ENCODE results near the gene NUP88.

DNA sequence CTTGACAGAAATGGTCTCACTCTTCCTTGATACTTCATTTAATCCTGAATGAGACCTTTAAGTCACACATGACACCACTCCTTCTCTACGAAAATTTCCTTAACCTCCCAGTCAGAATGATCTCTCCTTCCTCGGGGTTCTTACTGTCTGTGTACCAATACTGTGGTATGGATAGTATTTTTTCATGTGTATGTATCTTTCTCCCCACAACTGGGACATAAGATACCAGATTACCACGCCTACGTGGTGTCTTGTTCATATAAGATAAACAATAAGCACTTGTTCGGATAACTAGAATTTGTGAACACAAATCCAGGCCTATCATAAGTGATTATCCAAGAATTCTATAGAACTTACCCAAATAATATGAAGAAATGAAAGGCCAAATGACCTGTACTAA lies 11.3 kb downstream of the NUP88 start:
- TF ChIP-seq, protein P1, sequence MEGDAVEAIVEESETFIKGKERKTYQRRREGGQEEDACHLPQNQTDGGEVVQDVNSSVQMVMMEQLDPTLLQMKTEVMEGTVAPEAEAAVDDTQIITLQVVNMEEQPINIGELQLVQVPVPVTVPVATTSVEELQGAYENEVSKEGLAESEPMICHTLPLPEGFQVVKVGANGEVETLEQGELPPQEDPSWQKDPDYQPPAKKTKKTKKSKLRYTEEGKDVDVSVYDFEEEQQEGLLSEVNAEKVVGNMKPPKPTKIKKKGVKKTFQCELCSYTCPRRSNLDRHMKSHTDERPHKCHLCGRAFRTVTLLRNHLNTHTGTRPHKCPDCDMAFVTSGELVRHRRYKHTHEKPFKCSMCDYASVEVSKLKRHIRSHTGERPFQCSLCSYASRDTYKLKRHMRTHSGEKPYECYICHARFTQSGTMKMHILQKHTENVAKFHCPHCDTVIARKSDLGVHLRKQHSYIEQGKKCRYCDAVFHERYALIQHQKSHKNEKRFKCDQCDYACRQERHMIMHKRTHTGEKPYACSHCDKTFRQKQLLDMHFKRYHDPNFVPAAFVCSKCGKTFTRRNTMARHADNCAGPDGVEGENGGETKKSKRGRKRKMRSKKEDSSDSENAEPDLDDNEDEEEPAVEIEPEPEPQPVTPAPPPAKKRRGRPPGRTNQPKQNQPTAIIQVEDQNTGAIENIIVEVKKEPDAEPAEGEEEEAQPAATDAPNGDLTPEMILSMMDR (IDR thresholded peaks at IDR 0.05 in 2 of 3, conservative IDR thresholded peaks at IDR 0.05 in 1 of 3; ENCODE audit: borderline replicate concordance in 1 of 3, insufficient read depth in 1 of 3, low read depth in 2 of 3, low read length in 2 of 3), result no peak
- TF ChIP-seq ZNF274 (IDR thresholded peaks at IDR 0.05; ENCODE audit: low read depth, low read length), result no peak
- TF ChIP-seq YY1 (IDR thresholded peaks at IDR 0.05; ENCODE audit: extremely low read depth, insufficient replicate concordance, low read depth, low read length), result no peak
- no peak for TF ChIP-seq POLR2AphosphoS5 (IDR thresholded peaks at IDR 0.05; ENCODE audit: low read depth, low read length)
- TF ChIP-seq SIN3A (IDR thresholded peaks at IDR 0.05; ENCODE audit: low read depth), result no peak
- TF ChIP-seq EZH2 (IDR thresholded peaks at IDR 0.05), result no peak
- no peak for TF ChIP-seq POLR2A (IDR thresholded peaks at IDR 0.05; ENCODE audit: borderline replicate concordance, extremely low read depth, insufficient read depth, insufficient read length)
- TF ChIP-seq, protein P2, sequence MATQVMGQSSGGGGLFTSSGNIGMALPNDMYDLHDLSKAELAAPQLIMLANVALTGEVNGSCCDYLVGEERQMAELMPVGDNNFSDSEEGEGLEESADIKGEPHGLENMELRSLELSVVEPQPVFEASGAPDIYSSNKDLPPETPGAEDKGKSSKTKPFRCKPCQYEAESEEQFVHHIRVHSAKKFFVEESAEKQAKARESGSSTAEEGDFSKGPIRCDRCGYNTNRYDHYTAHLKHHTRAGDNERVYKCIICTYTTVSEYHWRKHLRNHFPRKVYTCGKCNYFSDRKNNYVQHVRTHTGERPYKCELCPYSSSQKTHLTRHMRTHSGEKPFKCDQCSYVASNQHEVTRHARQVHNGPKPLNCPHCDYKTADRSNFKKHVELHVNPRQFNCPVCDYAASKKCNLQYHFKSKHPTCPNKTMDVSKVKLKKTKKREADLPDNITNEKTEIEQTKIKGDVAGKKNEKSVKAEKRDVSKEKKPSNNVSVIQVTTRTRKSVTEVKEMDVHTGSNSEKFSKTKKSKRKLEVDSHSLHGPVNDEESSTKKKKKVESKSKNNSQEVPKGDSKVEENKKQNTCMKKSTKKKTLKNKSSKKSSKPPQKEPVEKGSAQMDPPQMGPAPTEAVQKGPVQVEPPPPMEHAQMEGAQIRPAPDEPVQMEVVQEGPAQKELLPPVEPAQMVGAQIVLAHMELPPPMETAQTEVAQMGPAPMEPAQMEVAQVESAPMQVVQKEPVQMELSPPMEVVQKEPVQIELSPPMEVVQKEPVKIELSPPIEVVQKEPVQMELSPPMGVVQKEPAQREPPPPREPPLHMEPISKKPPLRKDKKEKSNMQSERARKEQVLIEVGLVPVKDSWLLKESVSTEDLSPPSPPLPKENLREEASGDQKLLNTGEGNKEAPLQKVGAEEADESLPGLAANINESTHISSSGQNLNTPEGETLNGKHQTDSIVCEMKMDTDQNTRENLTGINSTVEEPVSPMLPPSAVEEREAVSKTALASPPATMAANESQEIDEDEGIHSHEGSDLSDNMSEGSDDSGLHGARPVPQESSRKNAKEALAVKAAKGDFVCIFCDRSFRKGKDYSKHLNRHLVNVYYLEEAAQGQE (IDR thresholded peaks at IDR 0.05; ENCODE audit: low read depth), result no peak
- TF ChIP-seq, protein P3, sequence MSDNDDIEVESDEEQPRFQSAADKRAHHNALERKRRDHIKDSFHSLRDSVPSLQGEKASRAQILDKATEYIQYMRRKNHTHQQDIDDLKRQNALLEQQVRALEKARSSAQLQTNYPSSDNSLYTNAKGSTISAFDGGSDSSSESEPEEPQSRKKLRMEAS (IDR thresholded peaks at IDR 0.05), result no peak
- no peak for TF ChIP-seq ELF1 (IDR thresholded peaks at IDR 0.05; ENCODE audit: borderline replicate concordance, low read depth)

Measured in HCT116 (cell line).